ENCODE measurements around the gene TLCD2. TPM values are rescaled to one million over a fixed set of nuclear protein-coding genes. Genes with fewer than 3 reads are reported as not detected.

Gene TLCD2
- total and polyA plus RNA-seq, 4 donors, result 2.7 to 10.0 (median 6.5) TPM

DNA sequence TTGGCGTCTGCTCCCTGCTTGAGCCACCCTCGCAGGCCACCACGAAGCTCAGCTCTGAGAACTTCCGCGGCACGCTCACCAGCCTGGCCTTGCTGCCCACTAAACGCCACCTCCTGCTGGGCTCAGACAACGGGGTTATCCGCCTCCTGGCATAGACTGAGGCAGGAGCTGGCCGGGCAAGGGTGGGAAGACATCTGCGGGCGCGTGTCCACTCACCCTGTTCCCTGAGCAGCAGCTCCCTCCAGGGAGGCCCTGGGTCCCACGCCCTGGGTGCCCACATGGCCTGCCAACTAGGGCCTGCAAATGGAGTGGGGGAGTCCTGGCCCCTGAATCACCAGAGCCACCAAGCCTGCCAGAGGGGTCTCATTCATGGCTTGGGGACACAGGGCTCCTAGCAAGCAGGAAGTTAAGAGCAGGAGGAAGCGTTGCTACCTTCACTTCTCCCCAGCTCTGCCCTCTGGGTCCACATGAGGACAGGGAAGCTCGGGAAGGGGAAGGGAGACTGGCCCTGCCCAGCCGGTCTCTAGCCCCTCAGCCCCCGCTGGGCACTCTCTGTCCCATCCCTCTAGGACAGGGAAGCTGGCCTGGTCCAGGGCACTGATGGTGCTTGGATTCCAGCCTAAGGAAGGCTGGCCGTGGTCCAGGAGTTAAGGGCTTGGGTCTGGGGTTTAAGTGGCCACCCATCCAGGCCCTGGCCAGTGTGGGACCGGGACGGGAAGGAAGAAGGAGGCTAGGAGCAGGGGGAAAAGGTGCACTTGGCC, 27.5 kb upstream of the TLCD2 start:
- no peaks in the 10 kb centered on the region for H3K9me3 ChIP-seq (ENCODE audit: control insufficient read depth, low read length)
- peaks cover 0 to 1% of the 10 kb centered on the region in 2 donors for H3K36me3 ChIP-seq (ENCODE audit: control insufficient read depth in 1 of 2, insufficient read depth in 2 of 2, low read length in 1 of 2)
- DNase-seq (no peak), ATAC-seq (ENCODE audit: low FRiP score) (peak; percentile 14)
- H3K27ac ChIP-seq (ENCODE audit: low read depth in 1 of 2, low read length in 2 of 2), result no peak overlapping the region
- intact Hi-C loops (cut with DNase I), result no loop called here
- no peak overlapping the region for H3K4me3 ChIP-seq (ENCODE audit: low read length in 2 of 2)
- WGBS, 2 donors, result 88 to 93% methylated on average over 21 of the region's 21 CpGs
- no peaks in the 10 kb centered on the region for H3K4me1 ChIP-seq (ENCODE audit: control insufficient read depth in 1 of 2, insufficient read depth in 2 of 2, low read length in 2 of 2)
- no peaks in the 10 kb centered on the region for H3K27me3 ChIP-seq (ENCODE audit: control insufficient read depth in 1 of 2, insufficient read depth in 2 of 2, low read length in 1 of 2)

DNA sequence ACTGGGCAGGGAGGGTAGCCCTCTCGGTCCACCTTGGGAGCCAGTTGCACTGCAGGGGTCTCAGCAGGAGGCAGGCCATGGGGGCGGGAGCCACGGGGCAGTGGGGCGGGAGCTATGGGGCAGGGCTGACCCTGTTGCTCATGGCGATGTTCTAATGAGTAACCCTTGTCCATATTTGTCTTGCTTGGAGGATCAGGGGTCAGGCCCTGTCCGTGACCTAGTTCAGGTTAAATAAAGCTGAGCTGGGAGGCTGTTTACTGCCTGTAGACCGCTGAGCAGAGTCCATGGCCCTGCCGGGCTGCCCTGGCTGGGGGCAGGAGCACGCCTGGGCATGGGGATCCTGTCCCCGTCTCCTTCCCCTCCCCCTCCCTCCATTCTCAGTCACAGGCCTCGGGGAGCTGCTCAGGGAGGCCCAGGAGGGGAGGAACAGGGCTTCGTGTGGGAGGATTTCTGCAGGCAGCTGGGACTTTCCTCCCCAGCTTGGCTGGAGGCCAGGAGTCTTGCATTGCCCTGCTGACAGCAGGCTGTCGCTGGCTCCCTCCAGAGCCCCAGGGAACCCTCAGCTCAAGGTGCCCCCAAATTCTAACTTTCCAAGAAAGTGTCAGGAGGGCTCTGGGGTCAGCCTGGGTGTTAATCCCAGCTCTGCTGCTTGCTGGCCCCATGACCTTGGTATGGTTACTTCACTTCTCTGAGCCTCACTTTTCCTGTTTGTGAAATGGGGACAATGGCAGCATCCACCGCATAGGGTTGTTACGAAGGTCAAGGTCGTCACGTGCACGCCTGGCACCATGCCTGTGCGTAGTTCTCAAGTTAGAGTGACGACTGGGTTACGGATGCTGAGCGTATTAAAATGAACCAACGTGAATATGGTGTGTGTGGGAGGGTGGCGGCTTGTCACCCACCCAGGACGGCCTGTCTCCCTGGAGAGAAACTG, 26.4 kb upstream of the TLCD2 start:
- Histone ChIP-seq H3K9me3 (ENCODE audit: control insufficient read depth, low read length) (no peaks in the 10 kb centered on the region), H3K27ac (ENCODE audit: low read depth in 1 of 2, low read length in 2 of 2) (no peak overlapping the region), H3K4me3 (ENCODE audit: low read length in 2 of 2) (no peak overlapping the region), H3K36me3 (ENCODE audit: control insufficient read depth in 1 of 2, insufficient read depth in 2 of 2, low read length in 1 of 2) (peaks cover 0 to 1% of the 10 kb centered on the region in 2 donors), H3K27me3 (ENCODE audit: control insufficient read depth in 1 of 2, insufficient read depth in 2 of 2, low read length in 1 of 2) (no peaks in the 10 kb centered on the region), H3K4me1 (ENCODE audit: control insufficient read depth in 1 of 2, insufficient read depth in 2 of 2, low read length in 2 of 2) (no peaks in the 10 kb centered on the region)
- intact Hi-C loops (cut with DNase I), result no loop called here
- DNase-seq (peak in 1 of 2 donors; percentile 84), ATAC-seq (ENCODE audit: low FRiP score) (peak; percentile 27)
- 74% methylated on average over 24 to 25 of the region's 25 CpGs for WGBS, 2 donors

DNA sequence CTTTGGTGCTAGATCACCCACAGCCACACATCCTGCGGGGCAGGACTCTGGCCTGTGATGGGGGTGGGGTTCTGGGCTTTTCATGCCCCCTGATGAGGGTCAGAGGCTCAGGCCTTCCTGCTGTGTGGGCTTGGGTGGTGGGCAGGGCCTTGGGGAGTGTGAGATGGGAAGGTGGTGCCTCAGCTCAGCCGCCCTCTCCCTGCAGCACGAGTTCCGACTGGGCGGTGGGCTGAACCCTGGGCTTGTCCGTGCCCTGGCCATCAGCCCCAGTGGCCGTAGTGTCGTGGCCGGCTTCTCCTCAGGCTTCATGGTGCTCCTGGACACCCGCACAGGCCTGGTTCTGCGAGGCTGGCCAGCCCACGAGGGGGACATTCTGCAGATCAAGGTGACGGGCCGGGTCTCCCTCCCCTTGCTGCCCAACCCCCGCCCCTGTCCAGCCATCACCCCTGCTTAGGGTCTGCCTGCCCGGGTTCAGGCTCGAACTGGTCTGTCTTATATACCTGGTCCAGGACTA, 25.7 kb upstream of the TLCD2 start:
- DNase-seq (no peak), ATAC-seq (ENCODE audit: low FRiP score) (peak; percentile 5)
- Histone ChIP-seq H3K27ac (ENCODE audit: low read depth in 1 of 2, low read length in 2 of 2) (no peak overlapping the region), H3K9me3 (ENCODE audit: control insufficient read depth, low read length) (no peaks in the 10 kb centered on the region), H3K36me3 (ENCODE audit: control insufficient read depth in 1 of 2, insufficient read depth in 2 of 2, low read length in 1 of 2) (peaks cover 0 to 1% of the 10 kb centered on the region in 2 donors), H3K4me1 (ENCODE audit: control insufficient read depth in 1 of 2, insufficient read depth in 2 of 2, low read length in 2 of 2) (no peaks in the 10 kb centered on the region), H3K4me3 (ENCODE audit: low read length in 2 of 2) (no peak overlapping the region), H3K27me3 (ENCODE audit: control insufficient read depth in 1 of 2, insufficient read depth in 2 of 2, low read length in 1 of 2) (no peaks in the 10 kb centered on the region)
- WGBS, 2 donors, result 87 to 88% methylated on average over 17 of the region's 17 CpGs
- intact Hi-C loops (cut with DNase I), result no loop called here

DNA sequence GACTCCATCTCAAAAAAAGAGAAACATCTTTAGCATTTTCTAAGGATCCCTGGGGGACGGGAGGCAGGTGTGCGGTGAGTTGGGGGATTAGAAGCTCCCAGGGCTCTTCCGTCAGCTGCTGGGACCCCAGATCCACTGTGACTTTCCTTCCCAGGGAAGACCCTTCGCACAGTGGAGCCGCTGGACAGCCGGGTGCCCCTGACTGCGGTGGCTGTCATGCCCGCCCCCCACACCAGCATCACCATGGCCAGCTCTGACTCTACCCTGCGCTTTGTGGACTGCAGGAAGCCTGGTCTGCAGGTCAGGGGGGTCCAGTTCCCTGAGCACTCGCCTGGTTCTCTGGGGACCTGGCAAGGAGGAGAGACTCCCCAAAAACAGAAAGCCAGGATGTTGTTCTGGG, 25.2 kb upstream of the TLCD2 start:
- intact Hi-C loops (cut with DNase I), result no loop called here
- Histone ChIP-seq H3K36me3 (ENCODE audit: control insufficient read depth in 1 of 2, insufficient read depth in 2 of 2, low read length in 1 of 2) (peaks cover 0 to 1% of the 10 kb centered on the region in 2 donors), H3K27me3 (ENCODE audit: control insufficient read depth in 1 of 2, insufficient read depth in 2 of 2, low read length in 1 of 2) (no peaks in the 10 kb centered on the region), H3K9me3 (ENCODE audit: control insufficient read depth, low read length) (no peaks in the 10 kb centered on the region), H3K27ac (ENCODE audit: low read depth in 1 of 2, low read length in 2 of 2) (no peak overlapping the region), H3K4me1 (ENCODE audit: control insufficient read depth in 1 of 2, insufficient read depth in 2 of 2, low read length in 2 of 2) (no peaks in the 10 kb centered on the region), H3K4me3 (ENCODE audit: low read length in 2 of 2) (no peak overlapping the region)
- no peak for ATAC-seq (ENCODE audit: low FRiP score)
- no peak for DNase-seq
- 96 to 97% methylated on average over 10 of the region's 10 CpGs for WGBS, 2 donors

DNA sequence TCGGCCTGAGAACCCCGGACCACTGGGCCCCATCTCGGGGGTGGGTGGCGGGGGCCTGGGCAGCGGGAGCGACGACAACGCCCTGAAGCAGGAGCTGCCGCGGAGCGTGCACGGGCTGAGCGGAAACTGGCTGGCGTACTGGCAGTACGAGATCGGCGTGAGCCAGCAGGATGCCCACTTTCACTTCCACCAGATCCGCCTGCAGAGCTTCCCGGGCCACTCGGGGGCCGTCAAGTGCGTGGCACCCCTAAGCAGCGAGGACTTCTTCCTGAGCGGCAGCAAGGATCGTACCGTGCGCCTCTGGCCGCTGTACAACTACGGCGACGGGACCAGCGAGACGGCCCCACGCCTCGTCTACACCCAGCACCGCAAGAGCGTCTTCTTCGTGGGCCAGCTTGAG, 23.6 kb upstream of the TLCD2 start:
- Histone ChIP-seq H3K9me3 (ENCODE audit: control insufficient read depth, low read length) (no peaks in the 10 kb centered on the region), H3K4me3 (ENCODE audit: low read length in 2 of 2) (no peak overlapping the region), H3K4me1 (ENCODE audit: control insufficient read depth in 1 of 2, insufficient read depth in 2 of 2, low read length in 2 of 2) (no peaks in the 10 kb centered on the region), H3K27ac (ENCODE audit: low read depth in 1 of 2, low read length in 2 of 2) (no peak overlapping the region), H3K27me3 (ENCODE audit: control insufficient read depth in 1 of 2, insufficient read depth in 2 of 2, low read length in 1 of 2) (no peaks in the 10 kb centered on the region), H3K36me3 (ENCODE audit: control insufficient read depth in 1 of 2, insufficient read depth in 2 of 2, low read length in 1 of 2) (peaks cover 0 to 1% of the 10 kb centered on the region in 2 donors)
- intact Hi-C loops (cut with DNase I), result no loop called here
- ATAC-seq (ENCODE audit: low FRiP score) (no peak), DNase-seq (no peak)
- WGBS, 2 donors, result 95 to 96% methylated on average over 37 to 38 of the region's 38 CpGs

DNA sequence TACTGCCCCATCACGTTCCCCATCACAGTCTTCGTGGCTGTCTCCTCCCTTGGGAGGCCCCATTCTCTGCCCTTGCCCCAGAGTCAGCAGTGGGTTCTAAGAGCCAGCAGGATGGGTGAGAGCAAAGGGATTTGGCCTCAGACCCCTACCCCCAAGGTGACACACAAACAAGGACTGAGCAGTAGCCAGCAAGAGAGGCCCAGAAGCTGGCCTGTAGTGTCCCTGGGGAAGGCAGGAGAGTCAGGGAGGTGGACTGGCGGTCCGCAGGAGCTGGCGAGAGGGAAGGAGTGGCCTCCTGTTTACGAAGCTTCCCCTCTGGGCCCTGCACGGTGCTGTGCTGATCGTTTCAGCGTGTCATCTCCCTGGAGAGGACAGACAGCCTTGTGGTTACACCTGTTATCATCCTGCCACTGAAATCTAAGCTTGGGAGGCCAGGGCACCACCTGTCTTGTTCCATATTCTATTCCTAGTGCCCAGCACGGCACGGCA, 22.7 kb upstream of the TLCD2 start:
- intact Hi-C loops (cut with DNase I), result no loop called here
- WGBS, 2 donors, result 77 to 88% methylated on average over 11 of the region's 11 CpGs
- Histone ChIP-seq H3K27ac (ENCODE audit: low read depth in 1 of 2, low read length in 2 of 2) (no peak overlapping the region), H3K9me3 (ENCODE audit: control insufficient read depth, low read length) (no peaks in the 10 kb centered on the region), H3K4me1 (ENCODE audit: control insufficient read depth in 1 of 2, insufficient read depth in 2 of 2, low read length in 2 of 2) (no peaks in the 10 kb centered on the region), H3K4me3 (ENCODE audit: low read length in 2 of 2) (no peak overlapping the region), H3K27me3 (ENCODE audit: control insufficient read depth in 1 of 2, insufficient read depth in 2 of 2, low read length in 1 of 2) (no peaks in the 10 kb centered on the region), H3K36me3 (ENCODE audit: control insufficient read depth in 1 of 2, insufficient read depth in 2 of 2, low read length in 1 of 2) (peaks cover 0 to 1% of the 10 kb centered on the region in 2 donors)
- ATAC-seq (ENCODE audit: low FRiP score) (no peak), DNase-seq (no peak)

DNA sequence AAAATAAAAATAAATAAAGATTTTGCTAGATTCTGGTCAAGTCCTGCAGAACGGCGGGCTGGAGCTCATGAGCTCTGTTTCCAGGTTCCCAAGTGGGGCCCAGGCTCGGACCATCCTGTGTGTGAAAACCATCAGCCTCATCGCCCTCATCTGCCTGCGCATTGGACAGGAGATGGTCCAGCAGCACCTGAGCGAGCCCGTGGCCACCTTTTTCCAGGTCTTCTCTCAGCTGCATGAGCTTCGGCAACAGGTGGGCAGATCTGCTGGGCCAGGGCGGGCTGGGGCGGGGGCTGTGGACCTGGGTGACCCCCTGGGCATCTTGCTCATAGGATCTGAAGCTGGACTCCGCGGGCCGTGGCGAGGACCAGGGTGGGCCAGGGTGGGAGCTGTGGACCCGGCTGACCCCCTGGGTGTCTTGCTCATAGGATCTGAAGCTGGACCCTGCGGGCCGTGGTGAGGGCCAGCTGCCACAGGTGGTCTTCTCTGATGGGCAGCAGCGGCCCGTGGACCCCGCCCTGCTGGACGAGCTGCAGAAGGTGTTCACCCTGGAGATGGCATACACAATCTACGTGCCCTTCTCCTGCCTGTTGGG, 22.2 kb upstream of the TLCD2 start:
- Histone ChIP-seq H3K4me3 (ENCODE audit: low read length in 2 of 2) (no peak overlapping the region), H3K27ac (ENCODE audit: low read depth in 1 of 2, low read length in 2 of 2) (no peak overlapping the region), H3K27me3 (ENCODE audit: control insufficient read depth in 1 of 2, insufficient read depth in 2 of 2, low read length in 1 of 2) (no peaks in the 10 kb centered on the region), H3K4me1 (ENCODE audit: control insufficient read depth in 1 of 2, insufficient read depth in 2 of 2, low read length in 2 of 2) (no peaks in the 10 kb centered on the region), H3K36me3 (ENCODE audit: control insufficient read depth in 1 of 2, insufficient read depth in 2 of 2, low read length in 1 of 2) (peaks cover 0 to 1% of the 10 kb centered on the region in 2 donors), H3K9me3 (ENCODE audit: control insufficient read depth, low read length) (no peaks in the 10 kb centered on the region)
- WGBS, 2 donors, result 91 to 94% methylated on average over 21 to 22 of the region's 22 CpGs
- ATAC-seq (ENCODE audit: low FRiP score) (no peak), DNase-seq (no peak)
- intact Hi-C loops (cut with DNase I), result no loop called here

DNA sequence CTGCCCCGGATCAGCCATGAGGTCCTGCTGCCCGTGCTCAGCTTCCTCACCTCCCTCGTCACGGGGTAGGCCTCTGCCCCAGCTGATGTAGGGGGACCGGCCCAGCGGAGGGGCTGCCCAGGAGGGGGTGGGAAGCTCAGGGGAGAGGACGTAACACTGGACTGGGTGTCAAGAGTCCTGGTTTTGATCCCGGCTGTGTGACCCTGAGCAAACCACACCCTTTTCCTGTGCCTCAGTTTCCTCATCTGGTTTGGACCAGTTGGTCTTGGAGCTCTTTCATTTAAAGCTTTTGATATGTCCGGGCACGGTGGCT, 21.0 kb upstream of the TLCD2 start:
- no peak overlapping the region for H3K4me3 ChIP-seq (ENCODE audit: low read length in 2 of 2)
- no peaks in the 10 kb centered on the region for H3K9me3 ChIP-seq (ENCODE audit: control insufficient read depth, low read length)
- intact Hi-C loops (cut with DNase I), result no loop called here
- WGBS, 2 donors, result 86 to 93% methylated on average over 10 of the region's 10 CpGs
- H3K36me3 ChIP-seq (ENCODE audit: control insufficient read depth in 1 of 2, insufficient read depth in 2 of 2, low read length in 1 of 2), result peaks cover 0 to 1% of the 10 kb centered on the region in 2 donors
- H3K27ac ChIP-seq (ENCODE audit: low read depth in 1 of 2, low read length in 2 of 2), result no peak overlapping the region
- no peak for ATAC-seq (ENCODE audit: low FRiP score)
- no peaks in the 10 kb centered on the region for H3K4me1 ChIP-seq (ENCODE audit: control insufficient read depth in 1 of 2, insufficient read depth in 2 of 2, low read length in 2 of 2)
- DNase-seq, result no peak
- no peaks in the 10 kb centered on the region for H3K27me3 ChIP-seq (ENCODE audit: control insufficient read depth in 1 of 2, insufficient read depth in 2 of 2, low read length in 1 of 2)

Data from aorta (tissue), 5 donors.